ENCODE results near the gene PDCD1LG2. TPM values are rescaled to one million over a fixed set of nuclear protein-coding genes. Genes with fewer than 3 reads are reported as not detected.

The PDCD1LG2 gene
- total and polyA plus RNA-seq, 4 experiments from 2014 or later: 0.90 to 1.1 (median 1.1) TPM

- peaks cover 2 to 5% of the 10 kb centered on the region in 2 donors for H3K36me3 Mint-ChIP-seq
- Histone ChIP-seq H3K27ac (ENCODE audit: low read depth, low read length) (no peak overlapping the region), H3K36me3 (ENCODE audit: insufficient read depth, low read length) (no peaks in the 10 kb centered on the region), H3K4me1 (ENCODE audit: insufficient read depth, low read length) (peaks cover 37% of the 10 kb centered on the region), H3K27me3 (ENCODE audit: insufficient read depth, low read length) (no peaks in the 10 kb centered on the region), H3K9me3 (ENCODE audit: control insufficient read depth in 1 of 2, low read length in 2 of 2) (no peaks in the 10 kb centered on the region), H3K4me3 (ENCODE audit: low read length in 2 of 2) (no peak overlapping the region)
- H3K27ac Mint-ChIP-seq: peak overlapping the region in 5 of 7 donors; percentile 36 to 86 (median 67)
- peaks cover 37 to 47% (median 42%) of the 10 kb centered on the region in 4 donors for H3K4me1 Mint-ChIP-seq
- no peak for DNase-seq
- ChIA-PET CTCF (ENCODE audit: partially characterized antibody) (interaction anchor here (0.7 to 2.2 kb wide), 7 partner anchors 8 to 1267 kb away, joined by 3 to 11 read pairs (median 3); partner anchors contain the start of genes CD274 and PLGRKT), POLR2A (ENCODE audit: partially characterized antibody) (interaction anchor here (0.7 to 3.8 kb wide), 3 partner anchors 14 to 29 kb away, joined by 3 to 27 read pairs (median 15); partner anchors contain the start of gene PDCD1LG2)
- intact Hi-C loops (cut with micrococcal nuclease): loop anchor here (2.0 to 10.0 kb wide), 2 partner anchors 55 to 79 kb away; partner anchors contain the start of gene CD274
- no peaks in the 10 kb centered on the region for H3K27me3 Mint-ChIP-seq
- no peaks in the 10 kb centered on the region for H3K9me3 Mint-ChIP-seq
- peak overlapping the region in 1 of 8 donors; percentile 2 for H3K4me3 Mint-ChIP-seq
These were observed 19.4 kb downstream of the PDCD1LG2 start for GRCh38 chr9:5529683-5530221.

DNA sequence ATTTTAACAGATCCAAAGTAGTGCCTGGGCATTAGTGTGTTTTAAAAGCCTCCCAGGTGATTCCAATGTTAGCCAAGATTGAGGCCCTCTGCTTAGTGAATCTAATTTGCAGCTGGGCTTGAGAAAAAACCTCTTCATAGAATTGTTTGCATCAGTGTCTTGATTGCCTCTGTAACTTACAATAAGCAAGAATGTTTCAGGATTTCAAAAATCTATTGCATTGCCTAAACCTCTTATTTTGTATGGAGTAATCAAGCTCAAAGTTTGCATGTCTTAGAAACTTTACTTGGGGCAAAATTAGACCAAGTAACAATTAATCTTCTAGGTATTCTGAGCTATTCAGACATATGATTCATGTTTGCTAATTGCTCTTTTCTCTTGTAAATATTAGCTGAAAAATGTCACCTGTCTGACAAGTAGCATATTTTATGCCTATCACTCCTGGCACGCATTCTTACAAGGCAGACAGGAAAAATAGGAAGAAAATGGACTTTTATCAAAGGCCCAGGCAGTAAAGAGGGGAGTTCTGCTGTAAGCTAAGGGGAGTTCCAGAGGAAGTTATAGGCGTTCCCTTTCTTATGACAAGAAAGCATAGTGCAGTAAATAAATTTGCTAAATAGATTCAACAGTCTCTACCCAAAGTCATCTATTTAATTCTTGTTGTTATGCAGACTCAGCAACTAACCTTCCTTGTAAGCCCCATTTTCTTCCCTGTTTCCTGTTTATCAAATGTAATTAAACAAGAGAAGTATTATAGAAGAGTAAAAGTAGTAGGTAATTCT lies 21.0 kb downstream of the PDCD1LG2 start:
- H3K27ac ChIP-seq (ENCODE audit: low read depth, low read length): peak overlapping the region; percentile 24
- POLR2A ChIA-PET (ENCODE audit: partially characterized antibody): interaction anchor here (0.6 to 3.8 kb wide), 13 partner anchors 8 to 81 kb away, joined by 3 to 27 read pairs (median 3); partner anchors contain the start of genes CD274 and PDCD1LG2

DNA sequence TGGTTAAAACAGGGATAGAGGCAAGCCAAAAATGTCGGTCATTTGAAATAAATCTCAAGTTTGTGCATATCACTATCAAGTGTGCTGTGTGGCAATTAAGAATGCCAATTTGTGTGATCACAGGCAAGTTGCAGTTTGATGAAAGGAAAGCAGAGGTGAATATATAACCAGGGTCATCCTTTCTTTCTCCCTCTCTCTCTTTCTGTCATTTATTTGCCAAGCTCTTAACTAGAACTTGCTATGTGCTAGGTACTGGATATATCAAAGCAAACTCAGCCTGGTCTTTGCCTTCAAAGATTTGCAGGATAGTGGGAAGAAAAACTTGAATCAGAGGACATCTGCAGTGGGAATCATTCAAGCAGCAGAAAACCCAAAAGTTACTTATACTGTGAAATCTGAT lies 22.0 kb downstream of the PDCD1LG2 start:
- H3K4me3 Mint-ChIP-seq: peak overlapping the region in 5 of 8 donors; percentile 4 to 70 (median 60)
- H3K9me3 ChIP-seq (ENCODE audit: control insufficient read depth in 1 of 2, low read length in 2 of 2): no peaks in the 10 kb centered on the region
- peaks cover 37% of the 10 kb centered on the region for H3K4me1 ChIP-seq (ENCODE audit: insufficient read depth, low read length)
- no peaks in the 10 kb centered on the region for H3K27me3 Mint-ChIP-seq
- intact Hi-C loops (cut with micrococcal nuclease): loop anchor here (10.0 kb wide), 1 partner anchor 52 kb away; no protein-coding TSS in a partner anchor
- no peaks in the 10 kb centered on the region for H3K36me3 ChIP-seq (ENCODE audit: insufficient read depth, low read length)
- no peaks in the 10 kb centered on the region for H3K9me3 Mint-ChIP-seq
- peak overlapping the region; percentile 75 to 96 (median 92) for H3K27ac Mint-ChIP-seq
- H3K27me3 ChIP-seq (ENCODE audit: insufficient read depth, low read length): no peaks in the 10 kb centered on the region
- peak overlapping the region; percentile 24 for H3K27ac ChIP-seq (ENCODE audit: low read depth, low read length)
- peaks cover 2 to 13% of the 10 kb centered on the region in 2 donors for H3K36me3 Mint-ChIP-seq
- no peak for DNase-seq
- H3K4me3 ChIP-seq (ENCODE audit: low read length in 2 of 2): no peak overlapping the region
- peaks cover 37 to 47% (median 42%) of the 10 kb centered on the region in 4 donors for H3K4me1 Mint-ChIP-seq
- POLR2A ChIA-PET (ENCODE audit: partially characterized antibody): interaction anchor here (1.6 to 3.8 kb wide), 5 partner anchors 21 to 82 kb away, joined by 3 to 27 read pairs (median 15); partner anchors contain the start of genes CD274 and PDCD1LG2
- CTCF ChIA-PET (ENCODE audit: partially characterized antibody): interaction anchor here (1.4 to 1.7 kb wide), 2 partner anchors 14 to 25 kb away, joined by 3 to 5 read pairs; no protein-coding TSS in a partner anchor

More for the DNA sequence above, 21.0 kb downstream of the PDCD1LG2 start:
- Mint-ChIP-seq H3K9me3 (no peaks in the 10 kb centered on the region), H3K27me3 (no peaks in the 10 kb centered on the region), H3K36me3 (peaks cover 2 to 10% of the 10 kb centered on the region in 2 donors), H3K27ac (peak overlapping the region; percentile 75 to 96 (median 92)), H3K4me3 (peak overlapping the region in 7 of 8 donors; percentile 51 to 70 (median 62)), H3K4me1 (peaks cover 37 to 47% (median 42%) of the 10 kb centered on the region in 4 donors)
- intact Hi-C loops (cut with micrococcal nuclease): loop anchor here (2.0 to 10.0 kb wide), 2 partner anchors 54 to 80 kb away; partner anchors contain the start of gene CD274
- CTCF ChIA-PET (ENCODE audit: partially characterized antibody): interaction anchor here (1.0 to 2.2 kb wide), 10 partner anchors 10 to 345 kb away, joined by 3 to 11 read pairs (median 4); partner anchors contain the start of gene CD274
- H3K27me3 ChIP-seq (ENCODE audit: insufficient read depth, low read length): no peaks in the 10 kb centered on the region
- peak in 4 of 5 donors; percentile 25 to 49 (median 30) for DNase-seq
- H3K4me1 ChIP-seq (ENCODE audit: insufficient read depth, low read length): peaks cover 37% of the 10 kb centered on the region
- H3K9me3 ChIP-seq (ENCODE audit: control insufficient read depth in 1 of 2, low read length in 2 of 2): no peaks in the 10 kb centered on the region
- no peaks in the 10 kb centered on the region for H3K36me3 ChIP-seq (ENCODE audit: insufficient read depth, low read length)
- H3K4me3 ChIP-seq (ENCODE audit: low read length in 2 of 2): no peak overlapping the region

- H3K9me3 ChIP-seq (ENCODE audit: control insufficient read depth in 1 of 2, low read length in 2 of 2): no peaks in the 10 kb centered on the region
- H3K27ac ChIP-seq (ENCODE audit: low read depth, low read length): no peak overlapping the region
- Mint-ChIP-seq H3K27me3 (no peaks in the 10 kb centered on the region), H3K4me1 (peaks cover 37 to 47% (median 42%) of the 10 kb centered on the region in 4 donors), H3K27ac (peak overlapping the region; percentile 56 to 96 (median 92)), H3K36me3 (peaks cover 2 to 13% of the 10 kb centered on the region in 2 donors), H3K9me3 (no peaks in the 10 kb centered on the region), H3K4me3 (peak overlapping the region in 2 of 8 donors; percentile 4 to 68)
- no peaks in the 10 kb centered on the region for H3K36me3 ChIP-seq (ENCODE audit: insufficient read depth, low read length)
- POLR2A ChIA-PET (ENCODE audit: partially characterized antibody): interaction anchor here (1.6 to 3.8 kb wide), 4 partner anchors 21 to 83 kb away, joined by 3 to 27 read pairs (median 18); partner anchors contain the start of genes CD274 and PDCD1LG2
- H3K27me3 ChIP-seq (ENCODE audit: insufficient read depth, low read length): no peaks in the 10 kb centered on the region
- peaks cover 37% of the 10 kb centered on the region for H3K4me1 ChIP-seq (ENCODE audit: insufficient read depth, low read length)
- CTCF ChIA-PET (ENCODE audit: partially characterized antibody): no interaction called here
- intact Hi-C loops (cut with micrococcal nuclease): loop anchor here (10.0 kb wide), 1 partner anchor 52 kb away; no protein-coding TSS in a partner anchor
- H3K4me3 ChIP-seq (ENCODE audit: low read length in 2 of 2): no peak overlapping the region
- DNase-seq: no peak
These were observed 22.5 kb downstream of the PDCD1LG2 start for GRCh38 chr9:5532790-5533189.

DNA sequence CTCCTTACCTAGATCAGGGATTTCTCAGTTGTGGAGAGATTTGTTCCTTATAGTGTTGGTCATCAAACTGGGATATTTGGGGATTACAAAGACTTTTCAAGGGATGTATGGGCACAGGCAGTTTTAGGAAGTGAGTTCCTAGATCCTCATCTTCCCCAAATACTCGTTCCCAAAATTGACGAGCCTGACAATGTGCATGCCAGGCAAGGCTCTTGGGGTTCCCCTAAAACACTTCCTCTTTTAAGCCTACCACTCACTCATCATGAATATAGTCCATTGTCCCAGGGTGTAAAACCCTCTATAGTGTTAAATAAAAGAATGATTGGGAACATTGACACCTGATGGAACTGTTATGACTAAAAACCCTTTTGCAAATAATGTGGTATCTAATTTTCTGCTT lies 26.4 kb downstream of the PDCD1LG2 start:
- H3K27me3 Mint-ChIP-seq: peaks cover 0 to 1% of the 10 kb centered on the region in 2 donors
- H3K4me3 Mint-ChIP-seq: no peak overlapping the region
- Histone ChIP-seq H3K9me3 (ENCODE audit: control insufficient read depth in 1 of 2, low read length in 2 of 2) (no peaks in the 10 kb centered on the region), H3K4me1 (ENCODE audit: insufficient read depth, low read length) (peaks cover 15% of the 10 kb centered on the region), H3K27me3 (ENCODE audit: insufficient read depth, low read length) (no peaks in the 10 kb centered on the region), H3K4me3 (ENCODE audit: low read length in 2 of 2) (no peak overlapping the region), H3K36me3 (ENCODE audit: insufficient read depth, low read length) (no peaks in the 10 kb centered on the region), H3K27ac (ENCODE audit: low read depth, low read length) (no peak overlapping the region)
- DNase-seq: no peak
- H3K4me1 Mint-ChIP-seq: peaks cover 17 to 28% (median 23%) of the 10 kb centered on the region in 4 donors
- ChIA-PET CTCF (ENCODE audit: partially characterized antibody) (no interaction called here), POLR2A (ENCODE audit: partially characterized antibody) (no interaction called here)
- intact Hi-C loops (cut with micrococcal nuclease): loop anchor here (10.0 kb wide), 1 partner anchor 48 kb away; no protein-coding TSS in a partner anchor
- H3K9me3 Mint-ChIP-seq: no peaks in the 10 kb centered on the region
- peaks cover 2 to 13% of the 10 kb centered on the region in 2 donors for H3K36me3 Mint-ChIP-seq
- H3K27ac Mint-ChIP-seq: no peak overlapping the region

DNA sequence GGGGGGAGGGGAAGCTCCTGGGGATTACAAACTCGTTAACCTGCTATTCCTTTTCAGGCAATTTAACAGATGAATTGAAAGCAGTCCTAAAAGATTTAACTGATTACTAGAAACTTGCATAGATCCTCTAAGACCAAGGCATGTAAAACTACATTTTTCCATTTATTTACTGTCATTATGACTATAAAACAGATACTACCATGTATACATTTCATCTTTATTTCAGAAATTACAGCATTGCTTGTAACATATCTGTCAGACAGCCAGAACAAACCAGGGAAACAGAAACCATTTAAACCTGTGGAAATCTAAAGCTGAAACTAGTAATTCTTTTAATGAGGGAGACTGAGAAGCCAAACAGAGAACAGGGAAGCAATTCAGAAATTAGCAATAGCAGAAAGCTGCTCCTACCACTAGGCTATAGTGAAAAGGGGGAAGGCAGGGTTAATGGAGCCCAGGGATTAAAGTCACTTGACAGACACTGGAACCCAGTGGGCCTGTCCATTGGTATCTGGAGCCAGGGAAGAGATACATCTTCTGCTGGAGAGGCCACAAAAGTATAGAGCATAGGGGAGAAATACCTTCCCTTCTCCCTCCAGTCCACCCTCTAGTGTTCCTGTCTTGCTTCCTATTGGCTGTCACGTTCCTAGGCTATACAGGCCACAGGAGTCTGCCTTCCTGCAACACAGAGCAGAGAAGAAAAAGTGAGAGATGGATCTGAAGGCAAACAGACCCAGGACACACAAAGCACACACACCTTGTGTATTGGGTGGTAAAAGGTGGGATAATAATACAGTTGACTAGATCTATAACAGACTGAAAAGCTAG lies 33.8 kb downstream of the PDCD1LG2 start:
- CTCF ChIA-PET (ENCODE audit: partially characterized antibody): no interaction called here
- H3K4me1 ChIP-seq (ENCODE audit: insufficient read depth, low read length): no peaks in the 10 kb centered on the region
- H3K27me3 ChIP-seq (ENCODE audit: insufficient read depth, low read length): no peaks in the 10 kb centered on the region
- Mint-ChIP-seq H3K27me3 (peaks cover 0 to 1% of the 10 kb centered on the region in 2 donors), H3K9me3 (peaks cover 0 to 2% (median 0%) of the 10 kb centered on the region in 8 donors), H3K4me3 (no peak overlapping the region), H3K4me1 (peaks cover 0 to 4% (median under 1%) of the 10 kb centered on the region in 4 donors), H3K27ac (peak overlapping the region in 3 of 7 donors; percentile 24 to 67 (median 43)), H3K36me3 (no peaks in the 10 kb centered on the region)
- DNase-seq: no peak
- H3K36me3 ChIP-seq (ENCODE audit: insufficient read depth, low read length): no peaks in the 10 kb centered on the region
- no peaks in the 10 kb centered on the region for H3K9me3 ChIP-seq (ENCODE audit: control insufficient read depth in 1 of 2, low read length in 2 of 2)
- POLR2A ChIA-PET (ENCODE audit: partially characterized antibody): no interaction called here
- intact Hi-C loops (cut with micrococcal nuclease): no loop called here
- no peak overlapping the region for H3K4me3 ChIP-seq (ENCODE audit: low read length in 2 of 2)
- H3K27ac ChIP-seq (ENCODE audit: low read depth, low read length): no peak overlapping the region

Data from CD4-positive, alpha-beta memory T cell (primary cell).